Adrenal gland (tissue), 12 donors: ENCODE results near the gene BICD1. TPM values are rescaled to one million over a fixed set of nuclear protein-coding genes. Genes with fewer than 3 reads are reported as not detected.

Experiments used
- DNase-seq, 7 donors: peaks; one replicate each; pipeline ENCODE4 v3.0.0-alpha.2; 2019 to 2020
- H3K27ac ChIP-seq, 5 donors: fragments of 200-600 bp; sonication (generic) in 4 of 5; 1 replicate in 3 of 5; 2 replicates in 2 of 5; pipeline versions ENCODE4 v1.5.1 to v1.8.0; 2016 to 2020; ENCODE audit warnings: mild to moderate bottlenecking in 1 of 5
- H3K27me3 ChIP-seq: fragments of 200-600 bp; 2 replicates; pipeline ENCODE4 v1.8.0; 2021
- H3K36me3 ChIP-seq, 2 donors: fragments of 200-600 bp; replicated peaks in 1 of 2; 1 replicate in 1 of 2; 2 replicates in 1 of 2; pipeline versions ENCODE4 v1.5.1 to v1.8.0; 2018 to 2022
- H3K4me1 ChIP-seq, 2 donors: fragments of 200-600 bp; replicated peaks in 1 of 2; 1 replicate in 1 of 2; 2 replicates in 1 of 2; pipeline versions ENCODE4 v1.5.1 to v1.8.0; 2018 to 2021
- H3K4me3 ChIP-seq, 4 donors: fragments of 200-600 bp; sonication (generic) in 3 of 4; one replicate each; pipeline ENCODE4 v1.5.1; 2016 to 2018
- H3K9me3 ChIP-seq, 3 donors: fragments of 200-600 bp; sonication (generic) in 1 of 3; replicated peaks in 1 of 3; 1 replicate in 2 of 3; 2 replicates in 1 of 3; pipeline versions ENCODE4 v1.5.1 to v1.8.0; 2016 to 2021
- CTCF ChIP-seq, 6 experiments: fragments of 450-650 bp in 4 of 6; fragments of 200-600 bp in 2 of 6; sonication (generic) in 1 of 6; IDR thresholded peaks; 1 replicate in 5 of 6; 2 replicates in 1 of 6; pipeline versions ENCODE4 v1.5.1 to v1.8.0; 2016 to 2021; ENCODE audit warnings: antibody characterized with exemption in 6 of 6, mild to moderate bottlenecking in 2 of 6, moderate library complexity in 1 of 6
- POLR2A ChIP-seq, 2 donors: fragments of 450-650 bp; IDR thresholded peaks; one replicate each; pipeline ENCODE4 v1.6.1; 2017; ENCODE audit warnings: antibody characterized with exemption in 2 of 2, mild to moderate bottlenecking in 2 of 2, moderate library complexity in 1 of 2
- WGBS, 4 donors: extraction: QIAGEN DNeasy Blood & Tissue Kit in 2 of 4; methylation state at CpG; one replicate each; pipeline versions ENCODE4 v1.1.5 to v1.1.7; 2013 to 2017; 5-methylcytosine and 5-hydroxymethylcytosine counted together
- intact Hi-C, 2 donors: fragments of 100-400 bp; cut with DNase I; formaldehyde crosslinking; loops; one replicate each; pipeline versions ENCODE4 v1.14.1 to v1.15.0; 2022 to 2023
- polyA plus RNA-seq, 3 donors: library from polyadenylated mRNA; stranded (reverse); fragments of 200-250 nt in 2 of 3; fragments of 350-450 nt in 1 of 3; fragmentation: Illumina TruSeq in 1 of 3; extraction: RNeasy Lipid Tissue Mini Kit (QIAGEN cat#74804) in 1 of 3; gene quantifications; one replicate each; pipeline ENCODE4 v1.2.3, GENCODE V29; 2013 to 2014
- total RNA-seq, 9 donors: library from RNA; depleted of rRNA in 4 of 9; stranded (reverse); fragments of >200 nt in 4 of 9; fragments of 120-200 nt in 1 of 9; fragmentation: NEBNext Ultra II Directional in 1 of 9; extraction: Animal tissue kit (Norgen Biotek cat#: 25700) in 1 of 9; gene quantifications; one replicate each; pipeline versions ENCODE4 v1.1.0 to v1.2.4, GENCODE V29; 2013 to 2023
- donor health status: healthy with polysubstance abuse.
- donor health status: Bipolar disorder and iron deficiency.
- donor health status: DM: yes; HTN: yes; CAD: no.
- donor health status: DM: no; HTN: no; CAD: no.
- donor health status: DM: no; HTN: no; CAD: no.
- donor health status: DM: yes; HTN: yes; CAD: no.

BICD1 gene
- total and polyA plus RNA-seq, 12 donors = 2.9 to 18.2 (median 9.4) TPM

GRCh38 chr12:32191445-32191844 lies 84.8 kb downstream of the BICD1 start:
- no peaks in the 10 kb centered on the region for H3K4me1 ChIP-seq
- intact Hi-C loops = no loop called here
- H3K27ac ChIP-seq = no peak overlapping the region
- H3K36me3 ChIP-seq = no peaks in the 10 kb centered on the region
- TF ChIP-seq POLR2A (IDR thresholded peaks at IDR 0.05) = no peak
- TF ChIP-seq CTCF (IDR thresholded peaks at IDR 0.05) = no peak
- no peaks in the 10 kb centered on the region for H3K27me3 ChIP-seq
- H3K9me3 ChIP-seq = no peaks in the 10 kb centered on the region
- no peak for DNase-seq
- no peak overlapping the region for H3K4me3 ChIP-seq
- 89 to 99% (median 93%) methylated on average over 3 of the region's 3 CpGs for WGBS, 4 donors

GRCh38 chr12:32196250-32197198 lies 89.9 kb downstream of the BICD1 start:
- H3K4me1 ChIP-seq = no peaks in the 10 kb centered on the region
- no peak overlapping the region for H3K4me3 ChIP-seq
- no peak for DNase-seq
- WGBS, 4 donors = 91 to 95% (median 94%) methylated on average over 6 of the region's 6 CpGs
- no peaks in the 10 kb centered on the region for H3K9me3 ChIP-seq
- TF ChIP-seq CTCF (IDR thresholded peaks at IDR 0.05) = no peak
- TF ChIP-seq POLR2A (IDR thresholded peaks at IDR 0.05) = no peak
- H3K27me3 ChIP-seq = no peaks in the 10 kb centered on the region
- no peaks in the 10 kb centered on the region for H3K36me3 ChIP-seq
- intact Hi-C loops = no loop called here
- no peak overlapping the region for H3K27ac ChIP-seq

- no peaks in the 10 kb centered on the region for H3K27me3 ChIP-seq
- intact Hi-C loops = no loop called here
- TF ChIP-seq CTCF (IDR thresholded peaks at IDR 0.05) (no peak), POLR2A (IDR thresholded peaks at IDR 0.05) (no peak)
- no peak overlapping the region for H3K4me3 ChIP-seq
- WGBS, 4 donors = 57 to 67% (median 59%) methylated on average over 2 of the region's 2 CpGs
- H3K9me3 ChIP-seq = no peaks in the 10 kb centered on the region
- no peaks in the 10 kb centered on the region for H3K36me3 ChIP-seq
- no peaks in the 10 kb centered on the region for H3K4me1 ChIP-seq
- no peak for DNase-seq
- no peak overlapping the region for H3K27ac ChIP-seq
These were observed 90.8 kb downstream of the BICD1 start for GRCh38 chr12:32197421-32197820.

GRCh38 chr12:32198555-32198954 lies 91.9 kb downstream of the BICD1 start:
- H3K4me1 ChIP-seq = no peaks in the 10 kb centered on the region
- TF ChIP-seq CTCF (IDR thresholded peaks at IDR 0.05) (no peak), POLR2A (IDR thresholded peaks at IDR 0.05) (no peak)

More at GRCh38 chr12:32198555-32198954, 91.9 kb downstream of the BICD1 start:
- Histone ChIP-seq H3K36me3 (no peaks in the 10 kb centered on the region), H3K9me3 (no peaks in the 10 kb centered on the region), H3K27me3 (no peaks in the 10 kb centered on the region), H3K27ac (no peak overlapping the region), H3K4me3 (no peak overlapping the region)
- WGBS, 4 donors = 80 to 93% (median 87%) methylated on average over 2 of the region's 2 CpGs
- no peak for DNase-seq
- intact Hi-C loops = no loop called here
